GM21528 (cell line): ENCODE measurements around the gene DACH1.
"Not testable (repeated sequence)": the region's sequence is repeated elsewhere in the genome, so short reads cannot be mapped to it uniquely, and the experiment has no call there.

Experiments used
- ATAC-seq: cut with Tn5 transposase; IDR thresholded peaks from one replicate; pipeline ENCODE4 v1.9.1; 2021; ENCODE audit warnings: mild to moderate bottlenecking, moderate library complexity; ENCODE audit not compliant: unreplicated experiment, low FRiP score

The DACH1 gene

GRCh38 chr13:71866335-71867130, 471 bp downstream of the DACH1 start:
- ATAC-seq: peak; percentile 59

DNA sequence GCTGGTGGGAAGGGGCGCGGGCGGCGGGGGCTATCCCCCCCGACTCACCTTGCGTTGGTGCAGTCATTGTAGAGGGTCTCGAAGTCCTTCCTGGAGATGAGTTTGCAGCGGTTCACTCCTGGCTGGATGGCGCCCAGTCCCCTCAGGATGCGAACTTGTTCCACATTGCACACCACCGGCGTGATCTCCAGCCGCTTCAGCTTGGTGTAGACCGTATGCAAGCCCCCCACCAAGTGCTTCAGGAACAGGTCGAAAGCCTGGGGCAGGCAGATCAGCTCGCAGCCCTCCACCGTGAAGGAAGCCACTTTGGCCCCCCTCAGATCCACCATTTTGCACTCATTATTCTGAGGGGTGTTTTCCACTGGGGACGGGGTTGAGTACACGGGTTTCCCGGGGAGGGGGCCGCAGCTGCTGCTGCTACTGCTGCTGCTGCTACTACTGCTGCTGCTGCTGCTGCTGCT, 1.1 kb downstream of the DACH1 start:
- ATAC-seq: peak; percentile 30

DNA sequence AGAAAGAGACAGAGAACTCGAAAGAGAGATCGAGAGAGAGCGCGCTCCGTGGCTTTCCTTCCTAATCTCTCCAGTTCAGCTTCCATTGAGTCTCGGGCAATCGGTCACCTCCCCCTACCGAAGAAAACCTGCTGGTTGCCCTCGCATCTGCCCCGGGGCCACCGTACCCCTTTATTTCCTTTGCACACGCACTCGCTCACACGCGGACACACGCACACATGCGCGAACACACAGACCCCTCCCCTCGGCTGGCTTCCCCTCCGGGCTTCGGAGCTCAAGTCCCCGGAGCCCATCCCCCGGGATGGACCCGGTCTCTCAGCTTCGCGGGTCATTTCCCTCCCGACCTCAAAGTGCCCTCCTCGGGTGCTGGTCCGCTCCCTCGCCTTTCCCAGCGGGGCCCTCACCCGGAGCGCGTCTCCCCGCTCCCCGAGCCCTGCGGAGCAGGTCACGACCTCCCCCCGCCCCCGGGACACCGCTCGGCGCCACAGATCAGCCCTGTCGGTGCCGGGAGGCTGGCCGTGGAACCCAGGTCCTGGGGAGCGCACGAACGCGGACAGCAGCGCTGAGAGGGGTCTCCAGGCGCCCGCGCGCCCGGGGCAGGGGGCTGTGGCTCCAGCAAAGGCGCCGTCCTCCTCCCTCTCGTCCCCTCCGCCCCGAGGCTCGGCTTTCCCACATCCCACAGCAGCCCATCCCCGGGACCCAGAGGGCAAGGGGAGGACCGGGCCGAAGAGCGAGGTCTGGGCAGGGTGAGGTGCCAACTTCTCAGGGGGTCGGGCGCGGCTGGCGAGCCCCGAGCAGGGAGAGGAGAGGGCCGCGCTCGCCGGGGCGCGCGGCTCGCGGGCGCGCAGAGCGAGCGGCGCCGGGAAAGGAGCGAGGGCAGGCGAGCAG, 1.8 kb downstream of the DACH1 start:
- ATAC-seq: no peak

- ATAC-seq: no peak
Measured at GRCh38 chr13:71864094-71864985, 2.7 kb downstream of the DACH1 start.

- no peak for ATAC-seq
Measured at GRCh38 chr13:71863254-71863865, 3.6 kb downstream of the DACH1 start.

GRCh38 chr13:71862459-71862943, 4.5 kb downstream of the DACH1 start:
- ATAC-seq: no peak

- no peak for ATAC-seq
Measured at GRCh38 chr13:71861769-71862458, 5.1 kb downstream of the DACH1 start.

DNA sequence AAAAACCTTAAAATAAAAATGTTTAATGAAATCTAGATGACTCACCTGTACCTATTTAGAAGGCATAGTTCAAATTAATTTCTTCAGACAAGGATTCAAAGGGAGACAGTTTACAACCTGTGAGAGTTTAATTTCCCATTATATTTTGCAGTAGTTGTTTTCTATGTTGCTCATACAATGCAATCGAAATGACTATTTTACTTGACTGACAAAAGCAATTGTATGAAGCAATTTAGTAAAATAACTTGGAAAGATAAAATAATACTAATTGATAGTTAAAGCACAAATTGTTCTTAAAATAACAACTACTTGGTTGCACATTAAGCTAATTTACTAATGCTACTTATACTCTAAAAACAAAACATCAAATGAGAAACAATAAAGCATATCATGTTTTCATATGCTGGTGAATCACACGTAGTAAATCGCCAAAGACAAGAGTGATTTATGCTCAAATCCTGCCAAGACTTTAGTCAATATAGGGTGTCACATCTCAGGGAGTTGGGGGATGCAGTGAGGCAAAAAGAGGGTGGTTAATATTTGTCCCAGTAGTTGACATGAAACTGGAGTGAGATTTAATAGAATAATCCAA, 6.4 kb downstream of the DACH1 start:
- ATAC-seq: no peak

DNA sequence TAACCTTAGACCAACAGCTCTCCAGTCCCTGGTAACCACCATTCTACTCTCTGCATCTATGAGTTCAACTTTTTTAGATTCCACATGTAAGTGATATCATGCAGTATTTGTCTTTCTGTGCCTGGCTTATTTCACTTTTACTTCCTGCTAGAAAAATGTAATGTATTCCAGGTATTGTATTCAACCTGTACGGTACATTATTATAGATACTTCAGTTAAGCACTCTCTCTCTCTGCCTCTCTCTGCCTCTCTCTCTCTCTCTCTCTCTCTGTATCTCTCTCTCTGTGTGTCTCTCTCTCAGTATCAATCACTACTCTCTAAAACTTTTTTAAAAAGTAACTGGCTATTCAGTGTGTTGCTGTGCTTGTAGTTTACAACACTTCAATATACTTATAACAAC, 8.4 kb downstream of the DACH1 start:
- ATAC-seq: no peak

- no peak for ATAC-seq
Measured at GRCh38 chr13:71856548-71857043, 10.4 kb downstream of the DACH1 start.

GRCh38 chr13:71854401-71854800, 12.6 kb downstream of the DACH1 start:
- ATAC-seq: no peak

DNA sequence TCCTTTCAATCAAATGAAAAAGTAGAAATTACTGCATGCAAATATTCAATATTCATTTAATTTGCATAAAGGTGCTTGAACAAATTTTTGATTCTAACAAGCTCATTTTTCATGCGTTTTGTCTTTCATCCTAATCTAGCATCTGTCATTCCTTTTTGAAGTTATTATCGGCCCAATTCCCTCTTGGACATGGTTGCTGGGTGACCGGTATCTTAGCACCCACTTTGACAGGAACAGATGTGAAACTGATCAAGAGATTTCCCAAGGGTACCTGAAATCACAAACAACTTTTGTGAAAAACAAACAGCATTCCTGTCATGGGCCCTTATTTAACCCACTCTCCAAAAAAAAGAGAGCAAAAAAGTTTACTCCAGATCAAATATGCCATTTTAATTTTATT, 13.3 kb downstream of the DACH1 start:
- no peak for ATAC-seq

DNA sequence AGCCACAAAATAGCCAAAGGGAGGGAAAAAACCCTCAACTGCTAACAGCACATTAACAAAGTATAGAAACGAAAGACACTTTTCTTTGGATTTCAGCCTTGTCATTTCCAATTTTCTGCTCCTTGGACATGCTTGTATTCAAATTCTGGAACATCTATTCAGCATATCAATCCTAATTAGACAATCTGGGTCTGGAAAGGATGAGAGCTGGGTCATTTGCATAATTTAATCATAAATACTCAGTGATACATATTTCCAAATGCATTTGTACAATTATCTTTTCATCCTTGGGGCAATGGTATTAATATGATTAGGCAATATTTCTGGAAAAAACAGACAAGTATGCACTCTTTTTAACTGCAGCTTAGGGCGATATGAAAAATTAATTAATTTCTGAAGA, 14.3 kb downstream of the DACH1 start:
- no peak for ATAC-seq

DNA sequence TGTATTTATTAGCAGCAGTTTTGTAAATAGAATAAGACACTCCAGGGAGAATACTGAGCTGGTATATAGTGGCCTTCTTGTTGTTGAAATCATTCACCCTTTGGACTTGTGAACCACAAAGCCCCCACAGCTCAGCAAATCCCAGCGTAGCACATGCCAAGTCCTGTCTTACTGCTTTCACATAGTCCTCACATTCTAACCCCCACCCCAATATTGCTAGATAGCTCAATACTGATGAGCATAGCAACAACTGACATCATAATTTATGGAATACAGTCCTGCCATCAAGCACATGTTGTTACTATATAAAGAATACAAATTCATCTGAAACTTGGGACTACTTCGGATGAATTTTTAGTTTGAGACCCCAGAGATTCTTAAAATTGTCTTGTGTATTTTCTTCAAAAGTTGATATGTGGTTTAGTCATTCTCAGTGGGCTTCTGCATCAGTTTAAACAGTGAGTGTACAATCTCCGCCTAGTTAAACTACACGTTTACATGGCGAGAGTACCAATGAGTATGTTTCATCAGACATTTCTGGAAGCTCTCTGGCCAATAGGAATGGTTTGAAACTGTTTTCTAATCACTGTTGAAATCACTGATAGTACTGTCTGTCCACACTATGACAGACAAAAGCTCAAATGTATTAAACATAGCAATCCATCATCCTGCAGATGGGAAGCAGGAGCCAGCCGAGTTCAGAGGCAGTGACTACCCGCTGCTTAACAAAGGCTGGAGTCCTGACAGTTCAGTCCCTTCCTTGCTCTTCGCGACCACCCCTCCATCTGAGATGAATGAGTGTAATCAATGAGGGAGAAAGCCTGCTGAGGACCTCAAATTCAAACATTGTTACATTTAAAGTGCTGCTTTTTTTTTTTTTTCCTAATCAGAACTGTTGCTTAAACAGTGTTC, 15.2 kb downstream of the DACH1 start:
- ATAC-seq: no peak

GRCh38 chr13:71842003-71842402, 25.0 kb downstream of the DACH1 start:
- no peak for ATAC-seq

- no peak for ATAC-seq
Measured at GRCh38 chr13:71838842-71839241, 28.2 kb downstream of the DACH1 start.

DNA sequence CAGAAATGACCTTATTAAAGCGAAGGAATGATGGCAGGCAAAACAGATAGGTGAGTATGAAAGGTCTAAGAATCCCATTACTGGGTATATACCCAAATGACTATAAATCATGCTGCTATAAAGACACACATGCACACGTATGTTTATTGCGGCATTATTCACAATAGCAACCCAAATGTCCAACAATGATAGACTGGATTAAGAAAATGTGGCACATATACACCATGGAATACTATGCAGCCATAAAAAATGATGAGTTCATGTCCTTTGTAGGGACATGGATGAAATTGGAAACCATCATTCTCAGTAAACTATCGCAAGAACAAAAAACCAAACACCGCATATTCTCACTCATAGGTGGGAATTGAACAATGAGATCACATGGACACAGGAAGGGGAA, 29.4 kb downstream of the DACH1 start:
- not testable (repeated sequence) for ATAC-seq

DNA sequence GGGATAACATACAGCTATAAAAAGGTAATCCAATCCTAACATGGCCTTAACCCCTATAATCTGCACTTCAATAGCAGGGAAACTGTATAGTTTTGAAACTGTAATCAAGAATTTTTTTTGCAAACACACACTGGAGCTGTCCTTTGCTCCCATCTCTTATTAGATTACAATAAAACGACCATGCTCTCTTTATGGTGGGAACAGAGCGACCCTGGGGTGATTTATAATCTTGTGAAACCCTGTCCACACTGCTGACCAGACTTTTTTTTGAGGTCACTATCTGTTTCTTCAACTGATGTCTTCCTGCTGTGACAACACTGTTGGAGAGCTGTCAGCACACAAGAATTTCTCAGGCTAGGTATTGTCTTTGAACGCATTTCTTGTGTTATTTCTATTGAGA, 35.3 kb downstream of the DACH1 start:
- ATAC-seq: no peak
